Endodermal cell (in vitro differentiated cells): ENCODE data around the gene PRKRA. TPM values are rescaled to one million over a fixed set of nuclear protein-coding genes. Genes with fewer than 3 reads are reported as not detected.

ENCODE experiments used
- DNase-seq: peaks from one replicate; pipeline ENCODE4 v3.0.0-alpha.2; 2017
- H3K27ac ChIP-seq: 2 replicates; pipeline ENCODE4 v1.5.1; 2013; ENCODE audit warnings: mild to moderate bottlenecking, low read depth, low read length, moderate library complexity
- H3K27me3 ChIP-seq: 2 replicates; pipeline ENCODE4 v1.6.1; 2013; ENCODE audit warnings: mild to moderate bottlenecking, low read length, moderate library complexity; ENCODE audit not compliant: insufficient read depth, control insufficient read depth, poor library complexity, severe bottlenecking
- H3K36me3 ChIP-seq: 2 replicates; pipeline ENCODE4 v1.7.0; 2013; ENCODE audit warnings: mild to moderate bottlenecking, low read length, moderate library complexity; ENCODE audit not compliant: control insufficient read depth, insufficient read depth
- H3K4me1 ChIP-seq: one replicate; pipeline ENCODE4 v1.7.0; 2013; ENCODE audit warnings: low read length; ENCODE audit not compliant: control insufficient read depth, insufficient read depth
- H3K4me3 ChIP-seq: 2 replicates; pipeline ENCODE4 v1.5.1; 2013; ENCODE audit warnings: mild to moderate bottlenecking, low read length, moderate library complexity
- H3K9ac ChIP-seq: 2 replicates; pipeline ENCODE4 v1.6.1; 2013; ENCODE audit warnings: mild to moderate bottlenecking, low read length, moderate library complexity; ENCODE audit not compliant: poor library complexity, severe bottlenecking; ENCODE audit errors: extremely low read depth
- H3K9me3 ChIP-seq: 2 replicates; pipeline ENCODE4 v1.6.1; 2013; ENCODE audit warnings: mild to moderate bottlenecking, low read length, moderate library complexity; ENCODE audit not compliant: control insufficient read depth
- H3K27ac Mint-ChIP-seq: 2 replicates; pipeline ENCODE4 v1.8.0; 2020; ENCODE audit warnings: mixed read lengths
- H3K27me3 Mint-ChIP-seq: 2 replicates; pipeline ENCODE4 v1.8.0; 2021; ENCODE audit warnings: mild to moderate bottlenecking, mixed read lengths; ENCODE audit not compliant: insufficient read depth
- H3K36me3 Mint-ChIP-seq: 2 replicates; pipeline ENCODE4 v1.8.0; 2020; ENCODE audit warnings: low read depth, mixed read lengths
- H3K4me1 Mint-ChIP-seq: 2 replicates; pipeline ENCODE4 v1.8.0; 2020; ENCODE audit warnings: mixed read lengths
- H3K4me3 Mint-ChIP-seq: 2 replicates; pipeline ENCODE4 v1.8.0; 2020; ENCODE audit warnings: mild to moderate bottlenecking, moderate library complexity, mixed read lengths
- H3K9me3 Mint-ChIP-seq: 2 replicates; pipeline ENCODE4 v1.8.0; 2020; ENCODE audit warnings: mild to moderate bottlenecking, mixed read lengths
- CTCF ChIP-seq: fragments of 200-600 bp; sonication (generic); conservative IDR thresholded peaks from 2 replicates; pipeline ENCODE4 v1.5.0; 2021; ENCODE audit warnings: antibody characterized with exemption, mild to moderate bottlenecking
- WGBS, 2 experiments: methylation state at CpG; one replicate each; pipeline versions ENCODE4 v1.1.5 to v1.1.7; 2013; ENCODE audit warnings: missing lambda C conversion rate in 2 of 2, mixed read lengths in 1 of 2; ENCODE audit not compliant: insufficient coverage in 1 of 2, insufficient read length in 1 of 2; 5-methylcytosine and 5-hydroxymethylcytosine counted together
- total RNA-seq, 2 donors: library from RNA; stranded (reverse); fragmentation: NEBNext Ultra II Directional in 1 of 2; extraction: Animal tissue kit (Norgen Biotek cat#: 25700) in 1 of 2; gene quantifications; 2 replicates in 1 of 2; 3 replicates in 1 of 2; pipeline ENCODE4 v1.2.1, GENCODE V29; 2021

PRKRA gene
- total RNA-seq, 2 donors from 2014 or later: 66.4 to 74.4 TPM

GRCh38 chr2:178436662-178437061, 14.3 kb downstream of the PRKRA start:
- TF ChIP-seq CTCF: no peak
- H3K4me1 Mint-ChIP-seq: no peaks in the 10 kb centered on the region
- 98 to 100% methylated on average over 2 of the region's 2 CpGs for WGBS, 2 experiments
- H3K27ac Mint-ChIP-seq: no peak overlapping the region
- no peaks in the 10 kb centered on the region for H3K27me3 ChIP-seq
- no peaks in the 10 kb centered on the region for H3K9me3 ChIP-seq
- H3K36me3 ChIP-seq: peaks cover 98% of the 10 kb centered on the region
- no peaks in the 10 kb centered on the region for H3K27me3 Mint-ChIP-seq
- no peak overlapping the region for H3K4me3 ChIP-seq
- no peaks in the 10 kb centered on the region for H3K9me3 Mint-ChIP-seq
- H3K27ac ChIP-seq: no peak overlapping the region
- H3K36me3 Mint-ChIP-seq: peaks cover 73% of the 10 kb centered on the region
- no peaks in the 10 kb centered on the region for H3K4me1 ChIP-seq
- H3K4me3 Mint-ChIP-seq: no peak overlapping the region
- no peak overlapping the region for H3K9ac ChIP-seq
- no peak for DNase-seq

GRCh38 chr2:178429336-178429735, 21.6 kb downstream of the PRKRA start:
- no peaks in the 10 kb centered on the region for H3K4me1 Mint-ChIP-seq
- no peak for TF ChIP-seq CTCF
- Histone ChIP-seq H3K27me3 (no peaks in the 10 kb centered on the region), H3K9ac (no peak overlapping the region), H3K27ac (no peak overlapping the region), H3K4me3 (no peak overlapping the region), H3K9me3 (peaks cover 20% of the 10 kb centered on the region), H3K4me1 (no peaks in the 10 kb centered on the region), H3K36me3 (peaks cover 77% of the 10 kb centered on the region)
- no peak for DNase-seq
- H3K4me3 Mint-ChIP-seq: no peak overlapping the region
- peaks cover 75% of the 10 kb centered on the region for H3K36me3 Mint-ChIP-seq
- H3K27ac Mint-ChIP-seq: no peak overlapping the region
- H3K27me3 Mint-ChIP-seq: no peaks in the 10 kb centered on the region
- H3K9me3 Mint-ChIP-seq: peaks cover 13% of the 10 kb centered on the region

GRCh38 chr2:178428396-178428806, 22.6 kb downstream of the PRKRA start:
- TF ChIP-seq CTCF: no peak
- Mint-ChIP-seq H3K4me1 (no peaks in the 10 kb centered on the region), H3K27ac (no peak overlapping the region), H3K27me3 (no peaks in the 10 kb centered on the region), H3K9me3 (peaks cover 16% of the 10 kb centered on the region), H3K4me3 (no peak overlapping the region), H3K36me3 (peaks cover 73% of the 10 kb centered on the region)
- no peak for DNase-seq
- Histone ChIP-seq H3K27me3 (no peaks in the 10 kb centered on the region), H3K27ac (no peak overlapping the region), H3K4me1 (no peaks in the 10 kb centered on the region), H3K36me3 (peaks cover 67% of the 10 kb centered on the region), H3K4me3 (no peak overlapping the region), H3K9me3 (peaks cover 20% of the 10 kb centered on the region), H3K9ac (no peak overlapping the region)
- 96 to 100% methylated on average over 1 of the region's 1 CpG for WGBS, 2 experiments
